SJCRH30 (cell line): Measurements from ENCODE around the gene TEX36. TPM values are rescaled to one million over a fixed set of nuclear protein-coding genes. Genes with fewer than 3 reads are reported as not detected.
A peak's percentile ranks its signal among the peaks of the same experiment; 100 is the strongest.
"Not testable (repeated sequence)": the region's sequence is repeated elsewhere in the genome, so short reads cannot be mapped to it uniquely, and the experiment has no call there.

Experiments
- DNase-seq, 2 experiments: peaks; one replicate each; pipeline ENCODE4 v3.0.0-alpha.2; 2015 to 2020
- H3K27ac ChIP-seq: fragments of 250-450 bp; sonication (Bioruptor Pico); 2 replicates; pipeline ENCODE4 v1.5.1; 2020; ENCODE audit warnings: mild to moderate bottlenecking, moderate library complexity
- H3K27me3 ChIP-seq: fragments of 250-450 bp; sonication (Bioruptor Pico); 2 replicates; pipeline ENCODE4 v1.5.1; 2020; ENCODE audit warnings: mild to moderate bottlenecking, moderate library complexity
- H3K36me3 ChIP-seq: fragments of 250-450 bp; sonication (Bioruptor Pico); 2 replicates; pipeline ENCODE4 v1.5.1; 2020; ENCODE audit warnings: mild to moderate bottlenecking, moderate library complexity
- H3K4me1 ChIP-seq: fragments of 250-450 bp; sonication (Bioruptor Pico); 2 replicates; pipeline ENCODE4 v1.5.1; 2020; ENCODE audit warnings: mild to moderate bottlenecking, moderate library complexity
- H3K4me3 ChIP-seq: fragments of 250-450 bp; sonication (Bioruptor Pico); 2 replicates; pipeline ENCODE4 v1.5.1; 2020; ENCODE audit warnings: mild to moderate bottlenecking, moderate library complexity
- H3K9me3 ChIP-seq: fragments of 250-450 bp; sonication (Bioruptor Pico); replicated peaks from 2 replicates; pipeline ENCODE4 v1.5.1; 2020; ENCODE audit warnings: mild to moderate bottlenecking, moderate library complexity
- total RNA-seq: library from RNA; depleted of rRNA; stranded (reverse); fragments of >200 nt; shearing (Covaris generic); gene quantifications from 2 replicates; pipeline ENCODE4 v1.2.3, GENCODE V29; 2014; rRNA removed

The TEX36 gene
- total RNA-seq, result not detected in 2 replicates

- H3K9me3 ChIP-seq, result no peaks in the 10 kb centered on the region
- H3K27me3 ChIP-seq, result no peaks in the 10 kb centered on the region
- H3K4me1 ChIP-seq, result peaks cover 14% of the 10 kb centered on the region
- H3K4me3 ChIP-seq, result no peak within 1 kb of the TSS
- no peak within 1 kb of the TSS for H3K27ac ChIP-seq
- no peaks in the 10 kb centered on the region for H3K36me3 ChIP-seq
- no peak for DNase-seq
Observed at GRCh38 chr10:125683063-125683462, at the start of gene TEX36. TSS of gene TEX36 (minus strand) at chr10:125683163. CDS start at chr10:125682989, 174 bp downstream.

DNA sequence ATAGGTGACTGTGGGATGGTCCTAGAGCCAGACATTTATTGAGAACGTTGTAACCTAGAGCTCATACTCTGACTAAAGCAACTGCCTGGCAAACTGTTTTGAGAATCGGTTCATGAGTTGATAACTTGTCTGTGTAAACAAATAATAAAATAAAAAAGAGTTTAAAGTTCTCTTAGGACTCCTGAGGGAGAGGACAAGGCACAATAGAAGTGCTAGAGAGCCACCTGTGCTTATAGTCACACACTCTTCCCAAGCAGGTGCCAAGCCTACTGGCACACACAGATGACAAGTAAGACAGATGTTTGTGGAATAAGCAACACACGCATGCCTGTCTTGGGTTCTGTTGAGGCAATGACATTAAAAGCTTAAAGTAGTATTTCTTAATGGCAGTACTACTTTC lies 44.5 kb upstream of the TEX36 start:
- no peak for DNase-seq
- Histone ChIP-seq H3K9me3 (no peaks in the 10 kb centered on the region), H3K27me3 (no peaks in the 10 kb centered on the region), H3K4me1 (no peaks in the 10 kb centered on the region), H3K4me3 (no peak overlapping the region), H3K36me3 (peaks cover 90% of the 10 kb centered on the region), H3K27ac (no peak overlapping the region)

GRCh38 chr10:125726914-125727313 lies 44.0 kb upstream of the TEX36 start:
- Histone ChIP-seq H3K4me3 (no peak overlapping the region), H3K36me3 (peaks cover 90% of the 10 kb centered on the region), H3K4me1 (no peaks in the 10 kb centered on the region)

GRCh38 chr10:125722811-125723210 lies 39.8 kb upstream of the TEX36 start:
- no peak overlapping the region for H3K4me3 ChIP-seq
- H3K27ac ChIP-seq, result no peak overlapping the region
- no peaks in the 10 kb centered on the region for H3K4me1 ChIP-seq
- no peaks in the 10 kb centered on the region for H3K27me3 ChIP-seq
- no peak for DNase-seq
- peaks cover 62% of the 10 kb centered on the region for H3K36me3 ChIP-seq
- no peaks in the 10 kb centered on the region for H3K9me3 ChIP-seq

More at GRCh38 chr10:125726914-125727313, 44.0 kb upstream of the TEX36 start:
- Histone ChIP-seq H3K9me3 (no peaks in the 10 kb centered on the region), H3K27ac (no peak overlapping the region), H3K27me3 (no peaks in the 10 kb centered on the region)
- no peak for DNase-seq

- no peak overlapping the region for H3K27ac ChIP-seq
- H3K9me3 ChIP-seq, result no peaks in the 10 kb centered on the region
- H3K36me3 ChIP-seq, result peaks cover 46% of the 10 kb centered on the region
- H3K4me3 ChIP-seq, result no peak overlapping the region
- no peaks in the 10 kb centered on the region for H3K27me3 ChIP-seq
- no peaks in the 10 kb centered on the region for H3K4me1 ChIP-seq
- DNase-seq, result no peak
Observed at GRCh38 chr10:125721035-125721434, 38.1 kb upstream of the TEX36 start.

DNA sequence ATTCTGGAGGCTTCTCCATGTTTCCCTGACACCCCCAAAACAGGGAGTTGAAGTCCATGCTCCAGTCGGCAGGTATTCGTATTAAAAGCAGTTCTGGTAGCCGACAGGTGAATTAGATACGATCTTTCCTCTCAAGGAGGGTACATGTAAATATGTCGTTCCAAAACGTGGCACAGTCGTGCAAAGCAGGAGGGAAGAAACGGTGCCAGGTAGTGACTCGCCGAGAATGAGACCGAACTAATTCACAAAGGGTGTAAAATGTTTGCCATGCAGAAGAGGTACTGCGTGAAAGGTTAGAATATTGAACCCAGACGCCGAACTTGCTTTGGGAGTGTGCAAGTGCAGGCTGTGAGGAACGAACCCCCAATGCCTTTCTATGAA lies 37.0 kb upstream of the TEX36 start:
- no peak for DNase-seq
- Histone ChIP-seq H3K27ac (peak overlapping the region; percentile 75), H3K36me3 (peaks cover 37% of the 10 kb centered on the region), H3K4me3 (peak overlapping the region; percentile 83), H3K27me3 (no peaks in the 10 kb centered on the region), H3K9me3 (no peaks in the 10 kb centered on the region), H3K4me1 (no peaks in the 10 kb centered on the region)

- peaks cover 31% of the 10 kb centered on the region for H3K36me3 ChIP-seq
- no peaks in the 10 kb centered on the region for H3K4me1 ChIP-seq
- peak within 1 kb of the TSS; percentile 83 for H3K4me3 ChIP-seq
- no peaks in the 10 kb centered on the region for H3K9me3 ChIP-seq
- H3K27ac ChIP-seq, result peak within 1 kb of the TSS; percentile 75
- DNase-seq, result peak; percentile 99
- H3K27me3 ChIP-seq, result no peaks in the 10 kb centered on the region
Observed at GRCh38 chr10:125719173-125720001, 36.4 kb upstream of the TEX36 start, which contains the start of gene EDRF1. TSS of gene EDRF1 (plus strand) at chr10:125719709. CDS start at chr10:125719808, 99 bp downstream.

- not testable (repeated sequence) for H3K36me3 ChIP-seq, DNase-seq, H3K27me3 ChIP-seq, H3K4me1 ChIP-seq, H3K4me3 ChIP-seq, H3K27ac ChIP-seq, H3K9me3 ChIP-seq
Observed at GRCh38 chr10:125714728-125715127, 31.8 kb upstream of the TEX36 start.

DNA sequence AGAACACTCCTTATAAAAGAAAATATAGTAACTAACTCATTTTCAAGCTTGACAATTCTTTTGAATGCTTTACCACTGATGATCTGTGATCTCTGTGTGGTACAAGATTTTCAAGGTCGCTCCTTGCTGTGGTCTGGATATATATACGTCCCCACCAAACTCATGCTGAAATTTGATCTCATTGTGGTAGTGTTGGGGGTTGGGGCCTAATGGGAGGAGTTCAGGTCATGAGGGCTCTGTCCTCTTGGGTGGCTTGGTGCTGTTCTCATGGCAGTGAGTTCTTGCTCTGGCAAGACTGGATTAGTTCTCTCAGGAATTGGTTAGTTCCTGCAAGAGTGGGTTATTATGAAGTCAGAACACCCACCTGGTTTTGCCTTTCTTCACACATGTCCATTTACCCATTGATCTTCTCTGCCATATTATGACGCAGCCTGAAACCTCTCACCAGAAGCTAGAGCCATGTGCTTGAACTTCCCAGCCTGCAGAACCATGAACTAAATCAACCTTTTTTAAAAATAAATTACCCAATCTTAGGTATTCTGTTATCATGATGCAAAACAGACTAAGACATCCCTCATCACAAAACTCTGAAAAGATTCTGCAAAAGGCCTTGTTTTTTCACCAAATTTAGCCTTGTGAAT lies 28.3 kb upstream of the TEX36 start:
- H3K36me3 ChIP-seq, result no peaks in the 10 kb centered on the region
- no peak overlapping the region for H3K4me3 ChIP-seq
- H3K4me1 ChIP-seq, result peaks cover 4% of the 10 kb centered on the region; the same call in 1 of the 2 replicates
- no peaks in the 10 kb centered on the region for H3K9me3 ChIP-seq
- no peak overlapping the region for H3K27ac ChIP-seq
- DNase-seq, result peak in 1 of 2 experiments; percentile 27
- H3K27me3 ChIP-seq, result no peaks in the 10 kb centered on the region

- Histone ChIP-seq H3K27ac (no peak overlapping the region), H3K4me1 (peaks cover 4% of the 10 kb centered on the region; the same call in 1 of the 2 replicates), H3K4me3 (no peak overlapping the region), H3K9me3 (no peaks in the 10 kb centered on the region), H3K27me3 (no peaks in the 10 kb centered on the region), H3K36me3 (no peaks in the 10 kb centered on the region)
- no peak for DNase-seq
Observed at GRCh38 chr10:125709553-125710474, 26.9 kb upstream of the TEX36 start.

DNA sequence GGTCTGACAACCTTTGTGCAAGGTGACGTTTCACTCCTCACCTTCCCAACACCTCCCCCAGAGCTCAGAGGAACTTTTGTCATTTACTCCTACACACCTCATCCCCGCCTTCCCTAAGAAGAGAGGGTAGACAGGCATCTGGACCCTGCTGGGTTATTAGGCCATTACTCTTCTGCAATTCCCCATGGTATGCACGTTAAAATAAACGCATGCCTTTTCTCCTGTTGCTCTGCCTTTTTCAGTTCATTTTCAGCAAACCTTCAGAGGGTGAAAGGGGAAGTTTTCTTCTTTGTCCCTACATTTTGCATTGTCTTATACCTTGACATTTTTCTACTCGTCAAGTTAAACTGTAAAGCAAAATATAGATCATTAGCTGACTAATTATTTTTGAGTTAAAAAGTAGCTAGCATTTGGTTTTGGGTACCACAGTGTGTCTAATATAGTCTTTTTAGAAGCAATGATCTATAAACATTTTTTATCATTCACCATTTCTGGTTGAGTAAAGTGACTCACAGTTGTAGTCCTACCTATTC lies 26.1 kb upstream of the TEX36 start:
- no peaks in the 10 kb centered on the region for H3K27me3 ChIP-seq
- peaks cover 4% of the 10 kb centered on the region; the same call in 1 of the 2 replicates for H3K4me1 ChIP-seq
- no peak for DNase-seq
- no peak overlapping the region for H3K4me3 ChIP-seq
- no peak overlapping the region for H3K27ac ChIP-seq
- no peaks in the 10 kb centered on the region for H3K36me3 ChIP-seq
- H3K9me3 ChIP-seq, result no peaks in the 10 kb centered on the region

DNA sequence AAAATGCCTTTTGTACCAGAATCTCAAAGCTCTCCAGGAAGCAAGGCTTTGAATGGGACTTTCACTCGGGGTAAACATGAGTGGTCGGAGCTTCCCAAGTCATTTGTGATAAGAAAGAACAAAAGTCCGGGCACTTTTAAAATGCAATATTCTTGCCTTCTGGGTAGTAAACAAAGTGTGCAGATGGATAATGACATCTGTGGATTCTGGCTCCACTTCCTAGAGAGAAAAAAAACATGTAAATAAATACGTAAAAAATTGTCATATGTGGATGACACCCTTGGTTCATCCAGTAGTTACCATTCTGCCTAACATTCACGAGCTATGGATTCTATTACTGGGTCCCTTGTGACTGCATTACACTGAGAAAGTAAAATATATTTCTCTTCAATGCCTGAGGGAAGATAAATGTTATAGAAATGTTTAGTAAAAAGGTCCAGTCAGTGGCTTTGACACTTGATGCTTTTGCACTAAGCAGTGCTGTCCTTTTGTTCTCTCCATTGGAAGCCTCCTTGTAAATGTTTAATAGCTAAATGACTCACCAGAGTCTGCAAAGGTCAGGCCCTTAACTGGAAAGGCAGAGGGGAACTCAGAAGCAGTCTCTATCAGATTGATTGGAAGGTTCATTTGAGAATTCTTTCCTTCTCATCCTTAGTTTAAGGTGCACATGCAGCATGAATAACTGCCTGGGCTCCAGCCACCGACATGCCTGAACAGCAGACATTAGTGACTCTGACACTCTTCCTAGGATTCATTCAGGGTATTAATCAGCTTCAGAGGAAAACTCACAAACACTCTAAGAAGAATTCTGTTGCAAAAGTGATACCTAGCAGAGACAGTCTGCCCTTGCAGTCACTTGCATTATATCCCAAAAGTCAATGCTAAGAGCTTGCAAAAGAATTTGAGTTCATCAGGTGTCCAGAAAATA lies 24.8 kb upstream of the TEX36 start:
- Histone ChIP-seq H3K4me1 (peaks cover 4% of the 10 kb centered on the region; the same call in 1 of the 2 replicates), H3K4me3 (no peak overlapping the region), H3K9me3 (no peaks in the 10 kb centered on the region), H3K27me3 (no peaks in the 10 kb centered on the region), H3K36me3 (no peaks in the 10 kb centered on the region), H3K27ac (no peak overlapping the region)
- DNase-seq, result no peak

GRCh38 chr10:125700355-125700911 lies 17.5 kb upstream of the TEX36 start:
- Histone ChIP-seq H3K9me3 (no peaks in the 10 kb centered on the region), H3K4me3 (no peak overlapping the region), H3K36me3 (no peaks in the 10 kb centered on the region), H3K4me1 (no peaks in the 10 kb centered on the region), H3K27ac (no peak overlapping the region), H3K27me3 (no peaks in the 10 kb centered on the region)
- no peak for DNase-seq
